ENCODE measurements around the gene CDH4.

GRCh38 chr20:61486198-61486597, 234.1 kb downstream of the CDH4 start:
- no peak for TF ChIP-seq POLR2A (IDR thresholded peaks at IDR 0.05)
- no peak for TF ChIP-seq CTCF (IDR thresholded peaks at IDR 0.05 in 8 of 11, conservative IDR thresholded peaks at IDR 0.05 in 3 of 11)
- TF ChIP-seq POLR2AphosphoS5 (IDR thresholded peaks at IDR 0.05): no peak
